Measurements from ENCODE around the gene FLNB.

DNA sequence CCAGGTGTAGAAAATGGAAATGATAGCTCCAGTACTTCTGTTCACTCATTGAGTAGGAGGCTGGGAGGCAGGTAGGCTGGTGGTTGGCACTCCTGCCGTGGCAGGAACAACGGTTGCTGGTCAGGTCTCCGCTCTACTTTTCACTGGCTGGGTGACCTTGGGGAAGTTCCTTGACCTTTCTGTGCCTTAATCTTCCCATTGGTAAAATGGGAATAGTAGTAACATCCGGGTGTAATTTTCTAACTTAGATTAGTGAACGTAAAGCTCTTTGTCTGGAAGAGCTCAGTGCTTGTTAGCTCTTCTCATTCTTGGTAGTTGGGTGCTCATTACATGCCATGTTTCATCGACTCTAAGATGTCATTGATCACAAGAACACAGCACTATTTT lies 45.8 kb upstream of the FLNB start:
- TF ChIP-seq CTCF (IDR thresholded peaks at IDR 0.05; ENCODE audit: control extremely low read depth in 1 of 3, insufficient read depth in 1 of 3, low read depth in 1 of 3, low read length in 3 of 3), result no peak
- TF ChIP-seq, protein P1, sequence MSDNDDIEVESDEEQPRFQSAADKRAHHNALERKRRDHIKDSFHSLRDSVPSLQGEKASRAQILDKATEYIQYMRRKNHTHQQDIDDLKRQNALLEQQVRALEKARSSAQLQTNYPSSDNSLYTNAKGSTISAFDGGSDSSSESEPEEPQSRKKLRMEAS (IDR thresholded peaks at IDR 0.05), result no peak
- no peak for TF ChIP-seq MAFK (IDR thresholded peaks at IDR 0.05; ENCODE audit: low read depth, low read length)
- TF ChIP-seq POLR2A (IDR thresholded peaks at IDR 0.05; ENCODE audit: control extremely low read depth in 1 of 2, low read depth in 2 of 2, low read length in 2 of 2), result no peak
- no peak for TF ChIP-seq EP300 (IDR thresholded peaks at IDR 0.05; ENCODE audit: borderline replicate concordance in 1 of 2, low read depth in 2 of 2, low read length in 2 of 2)
